ENCODE measurements around the gene KRTAP12-3.

- TF ChIP-seq CTCF (IDR thresholded peaks at IDR 0.05) (no peak), POLR2A (IDR thresholded peaks at IDR 0.05) (no peak)
Measured at GRCh38 chr21:44700101-44701022, 42.6 kb downstream of the KRTAP12-3 start.

Measured in testis (tissue), 2 donors.